Measurements from ENCODE around the gene IRX5. TPM values are rescaled to one million over a fixed set of nuclear protein-coding genes. Genes with fewer than 3 reads are reported as not detected.

Gene IRX5
- polyA plus RNA-seq, 1 experiment, result 2.2 TPM

DNA sequence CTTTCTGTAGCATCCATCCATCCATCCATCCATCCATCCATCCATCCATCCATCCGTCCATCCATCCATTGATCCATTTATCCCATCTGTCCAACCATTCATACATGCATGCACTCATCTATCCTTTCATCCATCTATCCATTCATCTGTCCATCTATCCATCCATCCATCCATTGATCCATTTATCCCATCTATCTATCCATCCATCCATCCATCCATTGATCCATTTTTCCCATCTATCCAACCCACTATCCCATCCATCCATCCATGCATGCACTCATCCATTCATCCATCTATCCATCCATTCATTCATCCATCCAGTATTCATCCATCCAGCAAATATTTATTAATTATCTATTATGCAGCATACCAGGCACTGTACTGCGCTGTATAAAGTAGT lies 34.8 kb downstream of the IRX5 start:
- no peak for DNase-seq (ENCODE audit: low read depth)
- no peaks in the 10 kb centered on the region; the same call in 1 of the 2 replicates for H3K27me3 ChIP-seq (ENCODE audit: control insufficient read depth, insufficient read depth, low read length)
- POLR2A ChIA-PET, result no interaction called here
- TF ChIP-seq, protein P1, sequence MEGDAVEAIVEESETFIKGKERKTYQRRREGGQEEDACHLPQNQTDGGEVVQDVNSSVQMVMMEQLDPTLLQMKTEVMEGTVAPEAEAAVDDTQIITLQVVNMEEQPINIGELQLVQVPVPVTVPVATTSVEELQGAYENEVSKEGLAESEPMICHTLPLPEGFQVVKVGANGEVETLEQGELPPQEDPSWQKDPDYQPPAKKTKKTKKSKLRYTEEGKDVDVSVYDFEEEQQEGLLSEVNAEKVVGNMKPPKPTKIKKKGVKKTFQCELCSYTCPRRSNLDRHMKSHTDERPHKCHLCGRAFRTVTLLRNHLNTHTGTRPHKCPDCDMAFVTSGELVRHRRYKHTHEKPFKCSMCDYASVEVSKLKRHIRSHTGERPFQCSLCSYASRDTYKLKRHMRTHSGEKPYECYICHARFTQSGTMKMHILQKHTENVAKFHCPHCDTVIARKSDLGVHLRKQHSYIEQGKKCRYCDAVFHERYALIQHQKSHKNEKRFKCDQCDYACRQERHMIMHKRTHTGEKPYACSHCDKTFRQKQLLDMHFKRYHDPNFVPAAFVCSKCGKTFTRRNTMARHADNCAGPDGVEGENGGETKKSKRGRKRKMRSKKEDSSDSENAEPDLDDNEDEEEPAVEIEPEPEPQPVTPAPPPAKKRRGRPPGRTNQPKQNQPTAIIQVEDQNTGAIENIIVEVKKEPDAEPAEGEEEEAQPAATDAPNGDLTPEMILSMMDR (IDR thresholded peaks at IDR 0.05; ENCODE audit: insufficient read depth, low read depth, low read length), result no peak
- CTCF ChIA-PET, result interaction anchor here (1.5 to 1.8 kb wide), 2 partner anchors 9 to 10 kb away, joined by 4 read pairs; no protein-coding TSS in a partner anchor
- H3K36me3 ChIP-seq (ENCODE audit: control insufficient read depth, insufficient read depth, low read length), result no peaks in the 10 kb centered on the region
- H3K4me3 ChIP-seq (ENCODE audit: low read depth, low read length), result no peak overlapping the region

DNA sequence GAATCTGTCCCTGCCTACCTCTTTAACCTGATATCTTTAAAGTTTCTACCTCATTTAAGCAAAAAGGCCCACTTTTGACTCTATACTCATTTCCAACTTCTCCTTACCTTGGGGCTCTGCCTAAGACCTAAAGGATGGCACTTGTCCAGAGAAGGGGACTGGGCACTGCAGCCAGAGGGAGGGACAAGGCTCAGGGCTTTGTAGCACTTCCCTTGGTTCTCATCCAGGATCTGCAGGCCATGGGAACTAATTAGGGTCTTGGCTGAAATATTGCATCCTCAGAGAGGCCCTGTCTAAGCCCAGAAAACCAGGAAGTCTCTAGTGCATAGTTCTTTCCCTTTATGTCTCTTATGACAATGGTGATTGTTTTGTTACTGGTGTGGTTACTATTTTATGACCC lies 37.3 kb downstream of the IRX5 start:
- ChIA-PET CTCF (no interaction called here), POLR2A (no interaction called here)
- TF ChIP-seq, protein P1 (IDR thresholded peaks at IDR 0.05; ENCODE audit: insufficient read depth, low read depth, low read length), result no peak
- no peak for DNase-seq (ENCODE audit: low read depth)
- Histone ChIP-seq H3K4me3 (ENCODE audit: low read depth, low read length) (no peak overlapping the region), H3K36me3 (ENCODE audit: control insufficient read depth, insufficient read depth, low read length) (no peaks in the 10 kb centered on the region), H3K27me3 (ENCODE audit: control insufficient read depth, insufficient read depth, low read length) (no peaks in the 10 kb centered on the region; the same call in 1 of the 2 replicates)

DNA sequence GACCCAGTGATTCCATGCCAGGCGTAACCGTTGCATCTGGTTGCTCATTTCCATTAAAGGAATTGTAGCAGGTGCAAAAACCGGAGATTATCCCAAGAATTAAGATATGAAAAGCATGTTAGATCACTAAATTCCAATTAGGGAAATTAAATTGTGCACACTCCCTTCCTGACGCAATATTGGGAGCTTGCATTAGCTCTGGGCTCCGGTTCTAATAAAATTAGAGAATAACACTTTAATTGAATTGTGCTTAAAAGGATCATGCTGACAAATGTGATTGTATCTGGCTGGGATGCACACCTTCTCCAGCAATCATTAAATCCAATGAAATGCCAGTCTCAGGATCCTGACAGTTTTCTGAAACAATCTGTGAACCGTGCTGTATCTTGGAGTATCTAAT lies 38.1 kb downstream of the IRX5 start:
- no peak overlapping the region for H3K4me3 ChIP-seq (ENCODE audit: low read depth, low read length)
- ChIA-PET POLR2A (no interaction called here), CTCF (no interaction called here)
- no peaks in the 10 kb centered on the region for H3K36me3 ChIP-seq (ENCODE audit: control insufficient read depth, insufficient read depth, low read length)
- TF ChIP-seq, protein P1 (IDR thresholded peaks at IDR 0.05; ENCODE audit: insufficient read depth, low read depth, low read length), result no peak
- DNase-seq (ENCODE audit: low read depth), result no peak
- H3K27me3 ChIP-seq (ENCODE audit: control insufficient read depth, insufficient read depth, low read length), result no peaks in the 10 kb centered on the region; the same call in 1 of the 2 replicates

DNA sequence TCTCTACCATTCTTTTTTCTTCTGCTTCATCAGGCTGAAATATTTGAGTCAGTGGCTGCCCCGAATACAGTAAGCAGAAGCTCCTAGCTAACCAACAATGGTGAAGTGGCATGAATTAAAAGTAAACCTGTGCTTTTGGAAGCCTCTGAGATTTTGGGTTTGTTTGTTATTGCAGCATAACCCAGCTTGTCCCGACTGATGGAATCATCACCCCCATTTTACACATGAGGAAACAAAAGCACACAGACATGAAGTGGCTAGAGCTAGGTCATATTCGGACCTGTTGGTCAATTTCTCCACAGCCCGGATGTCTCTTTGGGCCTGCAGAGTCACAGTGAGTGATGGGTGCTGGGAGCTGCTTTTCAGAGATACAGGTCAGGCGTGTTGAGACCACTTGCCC lies 39.4 kb downstream of the IRX5 start:
- Histone ChIP-seq H3K4me3 (ENCODE audit: low read depth, low read length) (no peak overlapping the region), H3K36me3 (ENCODE audit: control insufficient read depth, insufficient read depth, low read length) (no peaks in the 10 kb centered on the region), H3K27me3 (ENCODE audit: control insufficient read depth, insufficient read depth, low read length) (no peaks in the 10 kb centered on the region; the same call in 1 of the 2 replicates)
- TF ChIP-seq, protein P1 (IDR thresholded peaks at IDR 0.05; ENCODE audit: insufficient read depth, low read depth, low read length), result no peak
- CTCF ChIA-PET, result no interaction called here
- POLR2A ChIA-PET, result no interaction called here
- DNase-seq (ENCODE audit: low read depth), result no peak

DNA sequence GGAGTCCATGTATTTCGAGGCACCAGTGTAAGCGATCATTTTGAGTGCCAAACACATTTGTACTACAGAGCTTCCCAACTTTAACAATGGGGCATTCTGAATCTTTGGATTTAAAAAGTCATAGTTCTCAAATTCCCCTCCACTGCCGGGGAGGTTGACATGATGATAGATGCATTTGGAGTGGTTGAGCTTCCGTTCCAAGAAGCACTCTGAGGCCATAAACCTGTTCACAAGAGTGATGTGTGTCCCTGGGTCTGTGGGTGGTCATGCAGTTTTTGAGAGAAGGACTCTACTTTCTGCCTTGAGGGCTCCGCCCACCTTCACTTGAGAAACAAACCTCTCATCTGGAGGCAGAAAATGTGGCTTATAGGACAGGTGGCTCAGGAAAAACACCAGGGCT lies 43.7 kb downstream of the IRX5 start:
- TF ChIP-seq, protein P1 (IDR thresholded peaks at IDR 0.05; ENCODE audit: insufficient read depth, low read depth, low read length), result no peak
- ChIA-PET POLR2A (interaction anchor here (0.6 kb wide), 1 partner anchor 1078 kb away, joined by 4 read pairs; no protein-coding TSS in a partner anchor), CTCF (interaction anchor here (1.3 kb wide), 1 partner anchor 10 kb away, joined by 4 read pairs; no protein-coding TSS in a partner anchor)
- H3K27me3 ChIP-seq (ENCODE audit: control insufficient read depth, insufficient read depth, low read length), result no peaks in the 10 kb centered on the region
- DNase-seq (ENCODE audit: low read depth), result no peak
- no peaks in the 10 kb centered on the region for H3K36me3 ChIP-seq (ENCODE audit: control insufficient read depth, insufficient read depth, low read length)
- no peak overlapping the region for H3K4me3 ChIP-seq (ENCODE audit: low read depth, low read length)
